Measurements from ENCODE around the gene ENHO.
"Not testable (repeated sequence)": the region's sequence is repeated elsewhere in the genome, so short reads cannot be mapped to it uniquely, and the experiment has no call there.

ENHO gene

DNA sequence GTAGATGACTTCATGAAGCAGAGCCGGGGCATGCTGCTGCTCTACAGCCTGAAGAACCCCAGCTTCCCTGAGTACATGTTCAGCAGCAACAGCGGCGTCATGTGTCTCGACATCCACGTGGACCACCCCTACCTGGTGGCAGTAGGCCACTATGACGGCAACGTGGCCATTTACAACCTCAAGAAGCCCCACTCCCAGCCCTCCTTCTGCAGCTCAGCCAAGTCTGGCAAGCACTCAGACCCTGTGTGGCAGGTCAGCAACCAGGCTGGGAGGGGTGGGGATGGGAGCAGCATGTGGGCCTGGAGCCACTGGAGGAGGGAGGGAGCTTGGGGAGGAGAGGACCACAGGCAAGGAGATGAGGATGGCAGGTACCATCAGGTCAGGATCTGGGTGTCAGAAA, 16.2 kb downstream of the ENHO start:
- no peak for DNase-seq (ENCODE audit: low read depth)

DNA sequence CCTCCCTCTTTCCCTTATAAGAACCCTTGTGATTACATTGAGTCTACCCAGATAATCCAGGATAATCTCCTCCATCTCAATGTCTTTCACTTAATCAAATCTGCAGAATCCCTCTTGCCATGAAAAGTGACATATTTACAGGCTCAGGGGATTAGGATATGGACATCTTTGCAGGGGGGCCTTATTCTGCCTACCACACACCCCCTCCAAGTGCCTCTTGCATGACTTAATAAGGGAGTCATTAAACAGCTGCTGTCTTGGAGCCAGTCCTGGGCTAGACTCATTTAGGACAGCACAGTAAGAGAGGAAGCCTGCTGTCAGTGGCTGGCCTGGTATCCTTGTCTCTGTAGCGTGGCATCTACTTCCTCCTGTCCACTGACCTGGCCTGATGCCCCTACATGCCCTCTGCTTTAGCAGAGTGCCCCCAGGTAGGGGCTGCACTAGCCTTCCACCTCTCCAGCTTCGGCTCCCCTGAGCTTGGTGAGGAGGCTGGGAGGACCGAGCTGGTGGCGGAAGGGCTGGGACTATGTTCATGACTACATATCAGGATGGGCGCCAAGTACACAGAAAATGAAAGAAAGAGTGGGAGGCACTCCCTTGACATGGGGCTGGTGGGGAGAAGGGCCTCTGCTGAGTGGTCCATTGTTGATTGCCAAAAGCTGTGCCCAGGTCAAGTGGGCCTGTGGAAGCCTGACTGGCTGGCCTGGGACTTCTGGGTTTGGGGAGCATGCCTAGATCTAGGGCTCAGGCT, 17.2 kb downstream of the ENHO start:
- DNase-seq (ENCODE audit: low read depth), result no peak

DNA sequence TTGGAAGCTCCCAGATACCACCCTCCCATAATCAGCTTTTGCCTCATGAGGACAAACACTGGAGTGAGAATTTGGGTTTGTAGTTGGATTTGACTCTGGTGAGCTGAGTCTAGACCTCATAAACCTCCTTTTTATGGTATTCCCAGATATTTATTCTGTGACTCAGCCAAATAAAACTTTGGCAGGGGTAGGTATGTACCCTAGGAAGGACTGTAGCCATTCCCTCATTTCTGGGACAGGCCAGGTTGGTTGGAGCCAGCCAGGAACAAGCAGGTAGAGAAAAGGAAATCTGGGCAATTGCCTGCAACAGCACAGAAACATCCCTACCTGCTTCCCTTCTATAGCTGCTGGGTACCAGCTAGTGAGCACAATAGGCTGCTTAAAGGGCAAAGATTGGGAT, 19.4 kb downstream of the ENHO start:
- DNase-seq (ENCODE audit: low read depth), result no peak

DNA sequence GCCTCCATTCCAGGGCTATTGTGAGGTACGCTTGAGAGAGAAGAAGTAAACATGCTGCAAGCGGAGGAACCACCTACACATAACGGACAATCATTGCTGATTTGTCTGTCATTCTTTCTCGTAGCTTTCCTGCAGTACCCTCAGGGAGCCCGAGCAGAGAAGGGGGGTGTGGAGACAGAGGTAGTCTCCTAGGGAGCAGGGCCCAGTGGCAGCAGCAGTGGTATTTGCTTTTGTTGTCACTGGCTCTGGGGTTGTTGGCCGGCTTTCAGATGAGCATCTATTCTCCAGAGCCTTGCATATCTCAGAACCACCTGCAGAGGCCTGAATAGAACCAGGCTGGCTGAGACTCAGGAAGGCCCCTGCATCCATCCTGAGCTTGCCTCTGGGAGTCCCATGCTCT, 19.9 kb downstream of the ENHO start:
- no peak for DNase-seq (ENCODE audit: low read depth)

DNA sequence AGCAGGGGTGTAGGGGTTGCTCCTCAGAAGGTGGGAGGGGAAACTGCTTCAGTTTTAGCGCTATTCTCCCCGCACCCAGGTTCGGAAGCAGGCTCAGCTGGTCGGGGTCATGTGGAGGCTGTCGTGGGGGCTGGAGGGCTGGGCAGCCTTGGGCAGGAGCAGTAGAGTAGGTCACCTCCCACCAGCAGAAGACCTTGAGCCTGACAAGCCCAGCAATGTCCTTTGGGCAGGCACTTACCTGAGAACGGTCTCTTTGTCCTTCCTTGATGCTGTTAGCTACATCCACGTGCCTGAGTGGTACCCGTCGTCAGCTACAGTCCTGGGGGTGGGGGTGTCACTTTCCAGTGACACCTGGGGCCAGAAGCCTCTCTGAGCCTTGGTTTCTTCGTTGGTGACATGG, 20.3 kb downstream of the ENHO start:
- DNase-seq (ENCODE audit: low read depth), result no peak

DNA sequence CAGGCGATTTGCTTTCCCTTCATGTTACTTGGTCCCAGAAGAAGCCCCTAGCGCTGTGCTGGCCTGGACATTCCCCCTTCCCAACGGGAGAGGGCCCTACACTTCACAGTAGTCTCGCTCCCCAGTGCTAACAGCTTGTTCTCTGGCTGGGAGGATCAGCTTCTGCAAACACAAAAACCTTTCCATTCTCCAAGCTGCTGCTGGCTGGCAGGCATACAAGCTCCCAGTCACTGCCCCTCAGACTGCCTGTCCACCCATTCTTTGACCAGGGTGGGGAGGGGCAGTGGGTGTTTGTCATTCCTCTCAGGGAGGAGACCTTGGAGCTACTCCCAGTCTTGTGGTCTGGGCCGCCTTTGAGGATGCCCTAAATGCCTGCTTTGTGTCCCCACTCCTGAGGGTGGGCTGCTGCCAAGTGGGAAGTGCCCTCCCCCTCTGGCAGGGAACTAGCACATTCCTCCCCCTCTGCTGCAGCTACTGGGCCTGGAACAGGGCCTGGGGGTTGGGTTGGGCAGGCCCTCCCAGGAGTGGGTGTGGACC, 20.8 kb downstream of the ENHO start:
- DNase-seq (ENCODE audit: low read depth), result peak; percentile 52

DNA sequence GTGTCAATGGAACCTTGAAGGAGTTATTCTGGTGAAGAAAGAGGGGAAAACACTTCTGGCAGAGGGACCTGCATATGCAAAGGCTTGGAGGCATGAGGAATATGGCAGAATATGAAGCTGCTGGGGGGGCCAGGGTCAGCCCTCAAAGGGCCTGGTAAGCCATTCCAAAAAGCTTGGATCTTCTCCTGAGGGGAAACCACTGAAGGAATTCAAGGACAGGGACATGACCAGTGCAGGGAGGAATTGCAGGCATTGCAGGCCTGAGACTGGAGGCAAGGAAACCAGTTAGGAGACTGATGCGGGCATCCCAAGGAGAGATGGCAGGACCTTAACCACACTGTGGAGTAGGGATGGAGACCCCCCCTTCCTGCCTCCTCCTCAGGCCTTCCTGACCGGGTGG, 21.4 kb downstream of the ENHO start:
- DNase-seq (ENCODE audit: low read depth), result no peak

DNA sequence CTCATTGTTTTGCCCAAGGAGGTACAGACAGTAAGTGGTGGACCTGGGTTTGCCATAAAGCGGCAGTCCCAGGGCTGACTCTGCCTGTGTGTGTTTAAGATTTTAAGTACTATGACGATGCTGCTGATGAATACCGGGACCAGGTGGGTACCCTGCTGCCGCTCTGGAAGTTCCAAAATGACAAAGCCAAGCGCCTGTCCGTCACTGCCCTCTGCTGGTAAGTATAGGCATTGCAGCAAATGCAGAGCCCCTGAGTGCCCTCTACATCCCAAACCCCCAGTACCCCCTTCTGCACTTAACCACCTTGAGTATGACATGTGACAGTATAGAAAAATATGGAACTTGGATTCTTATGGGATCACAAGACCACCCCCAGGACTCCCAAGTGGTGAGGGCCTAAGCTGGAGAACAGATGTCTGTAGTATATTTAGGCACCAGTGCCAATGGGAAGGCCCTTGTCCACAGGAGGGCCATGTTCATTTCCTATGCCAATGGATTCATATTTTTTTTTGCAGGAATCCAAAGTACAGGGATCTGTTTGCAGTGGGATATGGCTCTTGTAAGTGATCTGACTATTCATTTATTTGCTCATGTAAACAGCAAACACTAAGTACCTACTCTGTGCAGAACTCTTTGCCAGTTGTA, 22.0 kb downstream of the ENHO start:
- DNase-seq (ENCODE audit: low read depth), result peak; percentile 14

DNA sequence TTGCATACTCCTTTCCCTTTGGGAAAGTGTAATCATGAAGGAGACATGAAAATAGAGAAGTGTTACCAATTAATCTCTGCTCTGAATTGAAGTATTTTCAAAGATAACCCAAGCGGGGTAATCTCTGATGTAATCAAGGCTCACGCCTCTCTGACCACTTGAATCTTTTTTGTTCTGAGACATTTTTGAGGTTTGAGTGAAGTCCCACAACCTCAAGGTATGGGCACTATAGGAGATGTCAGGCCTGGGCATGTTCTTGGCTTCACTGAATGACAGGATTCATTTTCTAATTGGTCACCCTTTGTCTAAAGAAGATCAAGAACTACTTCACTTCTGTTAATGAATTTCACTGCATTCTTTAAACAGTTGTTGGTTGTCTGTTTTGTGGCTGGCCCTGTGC, 23.7 kb downstream of the ENHO start:
- no peak for DNase-seq (ENCODE audit: low read depth)

DNA sequence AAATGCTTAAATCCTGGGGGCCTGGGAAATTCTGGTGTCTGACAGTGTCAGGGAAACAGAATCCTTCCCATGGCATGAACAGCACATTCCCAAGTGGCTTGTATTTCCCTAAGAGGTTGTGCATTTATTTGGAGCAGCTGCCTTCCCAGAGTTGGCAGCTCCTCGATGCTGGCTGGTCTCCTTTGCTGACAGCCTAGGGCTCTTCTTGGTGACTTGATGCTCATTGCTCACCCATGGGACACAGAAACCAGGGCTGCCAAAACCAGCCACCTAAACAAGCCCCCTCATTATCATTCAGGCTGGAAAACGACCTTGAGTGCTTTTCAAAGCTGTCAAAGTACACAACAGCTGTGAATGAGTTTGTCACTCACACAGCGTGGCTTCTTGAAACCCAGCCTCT, 24.2 kb downstream of the ENHO start:
- DNase-seq (ENCODE audit: low read depth), result no peak

DNA sequence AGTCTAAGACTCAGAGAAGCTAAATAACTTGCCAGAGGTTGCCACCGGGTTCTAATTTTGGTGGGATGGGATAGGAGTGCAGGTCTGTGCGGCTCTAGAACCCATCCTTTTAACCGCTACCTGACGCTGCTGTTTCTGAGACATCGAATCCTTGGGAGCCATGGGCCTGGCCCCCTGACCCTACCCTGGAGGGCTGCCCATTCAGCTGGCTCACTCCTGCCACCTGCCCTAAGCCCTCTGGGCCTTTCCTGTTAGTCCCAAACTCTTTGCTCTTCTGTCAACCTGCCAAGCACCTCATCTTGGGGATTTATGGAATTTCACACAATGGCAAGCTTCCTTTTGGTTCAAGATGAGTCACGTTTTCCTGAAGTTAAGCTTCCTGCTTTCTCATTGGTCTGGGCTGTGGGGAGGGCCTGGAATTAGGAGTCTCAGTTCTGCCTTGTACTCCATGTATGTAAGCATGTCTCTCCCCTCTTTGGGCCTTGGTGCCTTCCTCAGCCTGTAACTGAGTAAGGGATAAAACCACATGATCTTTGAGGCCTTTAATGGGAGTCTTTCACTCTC, 26.6 kb downstream of the ENHO start:
- DNase-seq (ENCODE audit: low read depth), result no peak

DNA sequence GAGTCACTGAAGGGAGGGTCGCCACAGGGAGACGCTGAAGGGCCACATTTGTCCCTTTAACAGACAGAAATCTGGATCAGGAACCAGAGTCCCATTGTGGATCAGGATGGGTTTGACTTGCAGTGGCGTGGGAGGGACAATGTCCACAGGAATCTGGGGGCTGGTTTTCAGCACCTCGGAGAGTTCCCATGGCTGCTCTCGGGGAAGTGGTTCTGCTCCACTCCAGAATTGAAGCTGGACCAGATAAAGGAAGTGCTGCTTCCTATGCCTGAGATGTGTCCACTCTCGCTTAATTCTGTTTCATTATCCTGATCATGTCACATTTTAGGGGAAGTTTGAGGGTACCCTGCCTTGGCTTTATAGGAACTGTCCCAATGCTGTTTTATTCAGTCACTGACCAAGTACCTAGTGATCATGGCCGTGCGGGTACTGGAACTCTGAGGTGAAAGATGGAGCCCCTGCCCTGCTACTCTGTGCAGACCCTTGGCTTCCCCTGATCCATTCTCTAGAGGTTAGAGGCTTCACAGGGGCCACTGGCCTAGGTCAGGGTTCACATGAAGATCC, 28.7 kb downstream of the ENHO start:
- no peak for DNase-seq (ENCODE audit: low read depth)

DNA sequence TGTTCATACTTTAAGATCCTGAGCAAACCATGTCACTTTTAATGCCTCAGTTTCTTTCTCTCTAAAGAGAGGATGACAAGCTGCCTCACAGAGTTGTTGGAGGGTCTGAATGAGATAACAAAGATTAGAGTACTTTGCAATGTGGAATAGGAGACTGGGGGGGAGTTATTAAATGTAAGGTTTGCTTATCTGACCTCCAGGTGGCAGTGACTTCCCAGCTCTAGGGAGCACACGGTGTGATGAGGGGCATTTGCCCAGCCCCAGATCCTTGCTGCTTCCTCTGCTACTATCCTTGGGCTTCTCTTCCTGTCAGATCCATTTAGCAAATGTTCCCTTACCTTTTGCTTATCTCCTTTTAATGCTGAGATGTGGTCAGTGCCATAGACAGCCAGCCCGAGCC, 30.7 kb downstream of the ENHO start:
- DNase-seq (ENCODE audit: low read depth), result no peak

DNA sequence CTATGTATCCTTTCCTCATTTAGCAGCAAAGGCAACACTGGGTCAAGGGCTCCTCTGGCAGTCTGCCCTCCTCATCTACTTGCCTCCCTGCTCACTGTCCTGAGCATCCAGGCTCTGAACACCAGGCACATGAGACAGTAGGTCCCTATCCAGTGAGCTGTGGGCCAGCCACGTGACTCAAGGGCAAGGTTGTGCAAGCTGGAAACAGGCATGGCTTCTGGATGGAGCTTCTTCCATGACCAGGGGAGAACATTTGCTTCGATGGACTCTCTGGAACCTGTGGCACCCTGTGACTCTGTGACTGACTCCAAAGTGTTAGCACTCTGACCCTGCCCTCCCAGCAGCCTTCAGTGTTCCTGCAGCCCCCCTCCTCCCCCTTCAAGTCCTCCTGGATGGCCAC, 31.2 kb downstream of the ENHO start:
- no peak for DNase-seq (ENCODE audit: low read depth)

DNA sequence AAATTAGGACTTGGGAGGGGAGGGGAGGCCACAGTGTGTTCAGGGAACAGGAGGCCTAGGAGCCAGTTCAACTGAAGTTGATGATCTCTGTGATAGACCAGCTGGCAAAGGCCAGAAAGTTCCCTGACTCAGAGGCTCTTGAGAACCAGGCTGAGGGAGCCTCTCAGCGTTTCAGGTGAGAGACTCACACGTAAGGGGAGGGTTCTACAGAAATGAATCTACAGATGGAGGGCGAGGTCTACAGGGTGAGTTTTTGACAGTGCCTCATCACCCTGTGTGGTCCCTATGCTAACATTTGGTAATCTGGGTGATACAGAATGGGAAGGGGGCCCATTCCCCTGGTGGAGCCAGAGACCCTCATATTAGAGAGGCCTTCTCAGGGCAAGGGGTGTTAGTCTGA, 32.0 kb downstream of the ENHO start:
- DNase-seq (ENCODE audit: low read depth), result no peak

DNA sequence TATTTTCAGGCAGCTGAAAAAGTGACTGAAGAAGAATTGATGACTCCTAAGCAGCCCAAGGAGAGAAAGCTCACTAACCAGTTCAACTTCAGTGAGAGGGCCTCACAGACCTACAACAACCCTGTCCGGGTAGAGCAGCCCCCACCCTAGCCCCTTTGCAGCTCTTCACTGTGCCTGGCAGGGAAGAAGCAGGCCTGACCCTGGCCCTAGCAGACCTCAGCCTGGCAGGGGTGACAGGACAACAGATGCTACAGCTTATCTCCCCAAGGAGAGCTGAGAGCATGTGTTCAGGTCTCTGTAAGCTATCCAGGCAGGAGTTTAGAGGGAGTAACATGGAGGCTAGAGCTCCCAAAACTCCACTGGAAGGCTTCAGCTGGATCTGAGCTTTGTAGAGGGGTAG, 32.4 kb downstream of the ENHO start:
- DNase-seq (ENCODE audit: low read depth), result no peak

DNA sequence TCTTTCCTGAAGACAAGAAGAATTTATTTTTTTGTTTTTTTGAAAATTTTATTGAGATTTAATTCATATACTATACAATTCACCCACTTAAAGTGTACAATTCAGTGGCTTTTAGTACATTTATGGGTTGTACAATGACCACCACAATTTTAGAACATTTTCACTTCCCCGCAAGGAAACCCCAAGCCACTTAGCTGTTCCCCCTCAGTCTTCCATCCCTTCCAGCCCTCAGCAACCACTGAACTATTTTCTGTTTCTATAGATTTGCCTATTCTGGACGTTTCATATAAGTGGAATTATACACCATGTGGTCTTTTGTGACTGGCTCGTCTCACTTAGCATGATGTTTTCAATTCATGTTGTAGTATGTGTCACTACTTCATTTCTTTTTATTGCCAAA, 36.2 kb downstream of the ENHO start:
- no peak for DNase-seq (ENCODE audit: low read depth)

DNA sequence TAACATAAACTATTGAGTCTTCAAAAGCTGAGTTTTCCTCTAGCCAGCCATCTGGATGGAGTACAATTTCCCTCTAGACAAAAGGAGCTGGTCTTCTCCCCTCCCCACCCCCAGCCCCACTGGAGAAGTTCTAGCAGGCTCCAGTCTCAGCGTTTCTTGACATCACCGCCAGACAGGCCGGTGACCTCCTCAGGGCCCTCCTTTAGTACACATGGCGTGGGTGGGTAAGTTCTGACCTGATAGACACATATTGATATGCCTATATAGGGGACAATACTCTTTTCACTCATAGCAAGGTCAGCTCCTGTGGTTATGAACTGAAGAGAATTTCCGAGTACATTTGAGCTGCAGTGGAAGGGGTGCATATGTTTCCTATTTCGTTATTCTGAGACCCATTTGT, 37.0 kb downstream of the ENHO start:
- DNase-seq (ENCODE audit: low read depth), result no peak

DNA sequence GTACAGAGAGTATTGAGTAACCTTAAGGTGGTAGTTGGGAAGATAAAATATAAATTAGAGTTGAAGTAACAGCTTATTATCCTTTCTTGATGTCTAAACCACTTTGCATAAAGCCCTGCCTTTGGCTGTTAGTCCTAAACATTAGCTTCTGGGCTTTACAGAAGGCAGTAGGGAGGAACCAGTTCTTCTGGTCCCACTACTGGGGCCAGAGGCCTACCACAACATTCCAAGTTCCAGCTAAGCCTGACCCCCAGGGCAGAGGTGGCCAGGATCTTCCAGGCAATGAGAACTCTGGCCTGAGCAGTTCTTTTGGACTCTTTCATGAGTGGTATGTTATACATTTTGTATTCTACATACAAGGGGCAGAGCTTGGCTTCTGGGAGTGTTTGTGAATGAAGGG, 38.1 kb downstream of the ENHO start:
- no peak for DNase-seq (ENCODE audit: low read depth)

DNA sequence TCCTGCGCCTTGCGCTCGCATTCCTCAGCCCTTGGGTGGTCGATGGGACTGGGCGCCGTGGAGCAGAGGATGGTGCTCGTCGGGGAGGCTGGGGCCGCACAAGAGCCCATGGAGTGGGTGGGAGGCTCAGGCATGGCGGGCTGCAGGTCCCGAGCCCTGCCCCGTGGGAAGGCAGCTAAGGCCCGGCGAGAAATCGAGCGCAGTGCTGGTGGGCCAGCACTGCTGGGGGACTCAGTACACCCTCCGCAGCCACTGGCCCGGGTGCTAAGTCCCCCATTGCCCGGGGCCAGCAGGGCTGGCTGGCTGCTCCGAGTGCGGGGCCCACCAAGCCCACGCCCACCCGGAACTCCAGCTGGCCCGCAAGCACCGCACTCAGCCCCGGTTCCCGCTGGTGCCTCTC, 40.0 kb downstream of the ENHO start:
- not testable (repeated sequence) for DNase-seq (ENCODE audit: low read depth)

DNA sequence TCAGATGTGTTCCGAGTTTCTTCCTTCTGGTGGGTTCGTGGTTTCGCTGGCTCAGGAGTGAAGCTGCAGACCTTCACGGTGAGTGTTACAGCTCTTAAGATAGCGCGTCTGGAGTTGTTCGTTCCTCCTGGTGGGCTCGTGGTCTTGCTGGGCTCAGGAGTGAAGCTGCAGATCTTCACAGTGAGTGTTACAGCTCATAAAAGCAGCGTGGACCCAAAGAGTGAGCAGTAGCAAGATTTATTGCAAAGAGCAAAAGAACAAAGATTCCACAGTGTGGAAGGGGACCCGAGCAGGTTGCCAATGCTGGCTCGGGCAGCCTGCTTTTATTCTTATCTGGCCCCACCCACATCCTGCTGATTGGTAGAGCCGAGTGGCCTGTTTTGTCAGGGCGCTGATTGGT, 41.2 kb downstream of the ENHO start:
- DNase-seq (ENCODE audit: low read depth), result not testable (repeated sequence)

DNA sequence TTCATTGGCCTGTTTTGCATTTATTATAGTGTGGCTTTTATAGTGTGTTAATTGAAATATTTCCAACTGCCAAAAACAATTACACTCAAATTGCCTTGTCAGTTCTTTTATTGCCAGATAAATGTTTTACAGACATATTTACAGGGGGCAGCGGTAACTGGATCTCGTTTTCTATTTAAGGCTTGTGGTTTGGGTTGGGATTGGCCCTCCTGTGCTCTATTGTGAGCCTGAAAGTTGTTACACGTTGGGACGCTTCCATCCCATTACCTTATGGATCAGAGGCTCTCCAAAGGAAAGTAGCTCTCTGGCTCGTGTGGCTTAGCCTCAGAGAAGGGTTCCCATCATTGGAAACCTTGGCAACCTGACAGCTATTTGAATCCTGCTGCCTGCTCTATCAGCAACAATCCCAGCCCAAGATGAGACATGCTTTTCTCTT, 43.3 kb downstream of the ENHO start:
- DNase-seq (ENCODE audit: low read depth), result no peak

DNA sequence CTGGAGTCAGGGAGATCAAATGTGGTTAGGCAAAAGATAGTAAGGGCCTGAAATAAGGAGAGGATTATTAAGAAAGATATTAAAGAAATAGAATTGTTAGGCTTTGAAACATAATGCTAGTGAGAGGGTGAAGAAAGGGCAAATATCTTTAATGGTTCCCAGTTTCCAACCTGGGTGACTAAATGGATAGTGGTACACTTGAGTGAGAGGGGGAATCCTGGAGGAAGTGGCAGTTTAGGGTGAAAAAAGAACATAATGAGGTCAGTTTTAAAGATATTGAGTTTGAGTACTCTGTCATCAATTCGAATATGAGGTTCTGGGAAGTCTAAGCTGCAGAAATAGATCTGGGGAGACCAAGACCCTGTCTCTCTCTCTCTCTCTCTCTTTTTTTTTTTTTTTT, 45.2 kb downstream of the ENHO start:
- DNase-seq (ENCODE audit: low read depth), result no peak
